WTC11 (cell line): ENCODE data around the gene KLRG1. TPM values are rescaled to one million over a fixed set of nuclear protein-coding genes. Genes with fewer than 3 reads are reported as not detected.

Source experiments
- ATAC-seq: fragments of 200-7000 bp; cut with Tn5 transposase; 2 replicates; pipeline ENCODE4 v1.10.0; 2021; ENCODE audit warnings: mild to moderate bottlenecking, moderate library complexity
- CTCF ChIA-PET: fragments of 300-600 bp; sonication (Branson Sonifier 250); formaldehyde crosslinking; loops from one replicate; lab custom pipeline; 2021; ENCODE audit warnings: antibody characterized with exemption; lab: Charles Lee
- POLR2A ChIA-PET: fragments of 350-600 bp; sonication (Branson Sonifier 250); formaldehyde crosslinking; loops from one replicate; lab custom pipeline; 2021; ENCODE audit warnings: antibody characterized with exemption; lab: Charles Lee
- DNase-seq: peaks from one replicate; pipeline ENCODE4 v3.0.0; 2021; ENCODE audit warnings: low spot score
- H3K27ac Mint-ChIP-seq: 2 replicates; pipeline ENCODE4 v1.8.0; 2021; ENCODE audit warnings: mixed read lengths
- H3K27me3 Mint-ChIP-seq: 2 replicates; pipeline ENCODE4 v1.8.0; 2021; ENCODE audit warnings: low read depth, mild to moderate bottlenecking, moderate library complexity, mixed read lengths
- H3K36me3 Mint-ChIP-seq: 2 replicates; pipeline ENCODE4 v1.8.0; 2021; ENCODE audit warnings: mixed read lengths
- H3K4me1 Mint-ChIP-seq: 2 replicates; pipeline ENCODE4 v1.8.0; 2022; ENCODE audit warnings: mixed read lengths
- H3K4me3 Mint-ChIP-seq: 2 replicates; pipeline ENCODE4 v1.8.0; 2021; ENCODE audit warnings: mild to moderate bottlenecking, moderate library complexity, mixed read lengths
- H3K9me3 Mint-ChIP-seq: 2 replicates; pipeline ENCODE4 v1.8.0; 2021; ENCODE audit warnings: mixed read lengths
- AFF4 ChIP-seq: sonication (generic); formaldehyde crosslinking; IDR thresholded peaks from 2 replicates; pipeline ENCODE4 v1.8.1; 2023; ENCODE audit warnings: mild to moderate bottlenecking, missing genetic modification reagents, borderline replicate concordance
- ATF2 ChIP-seq: sonication (generic); formaldehyde crosslinking; IDR thresholded peaks from 2 replicates; pipeline ENCODE4 v1.8.1; 2022; ENCODE audit warnings: low read depth, missing genetic modification reagents, borderline replicate concordance
- CREM ChIP-seq: sonication (generic); formaldehyde crosslinking; IDR thresholded peaks from 2 replicates; pipeline ENCODE4 v1.8.1; 2022; ENCODE audit warnings: mild to moderate bottlenecking, missing genetic modification reagents, moderate library complexity
- CTCF ChIP-seq: fragments of 200-600 bp; IDR thresholded peaks from 2 replicates; pipeline ENCODE4 v1.8.0; 2022; ENCODE audit warnings: antibody characterized with exemption
- E2F4 ChIP-seq: sonication (generic); formaldehyde crosslinking; IDR thresholded peaks from 2 replicates; pipeline ENCODE4 v1.8.1; 2022; ENCODE audit warnings: low read depth, mild to moderate bottlenecking, moderate library complexity, missing genetic modification reagents, borderline replicate concordance
- IRF2 ChIP-seq: sonication (generic); formaldehyde crosslinking; IDR thresholded peaks from 2 replicates; pipeline ENCODE4 v1.8.0; 2022; ENCODE audit warnings: low read depth, missing genetic modification reagents, borderline replicate concordance
- JUN ChIP-seq: sonication (generic); formaldehyde crosslinking; IDR thresholded peaks from 2 replicates; pipeline ENCODE4 v1.8.0; 2023; ENCODE audit warnings: mild to moderate bottlenecking, missing genetic modification reagents
- KAT7 ChIP-seq: sonication (generic); formaldehyde crosslinking; IDR thresholded peaks from 2 replicates; pipeline ENCODE4 v1.8.1; 2023; ENCODE audit warnings: missing genetic modification reagents, mild to moderate bottlenecking, borderline replicate concordance
- MAX ChIP-seq: sonication (generic); formaldehyde crosslinking; IDR thresholded peaks from 2 replicates; pipeline ENCODE4 v1.8.0; 2022; ENCODE audit warnings: mild to moderate bottlenecking, missing genetic modification reagents
- MXD4 ChIP-seq: fragments of 250-450 bp; sonication (Bioruptor Pico); IDR thresholded peaks from 2 replicates; pipeline ENCODE4 v1.8.0; 2021; ENCODE audit warnings: mild to moderate bottlenecking, moderate library complexity, borderline replicate concordance
- NFE2L1 ChIP-seq: sonication (generic); formaldehyde crosslinking; IDR thresholded peaks from 2 replicates; pipeline ENCODE4 v1.8.1; 2023; ENCODE audit warnings: missing genetic modification reagents
- PRDM15 ChIP-seq: sonication (generic); formaldehyde crosslinking; IDR thresholded peaks from 2 replicates; pipeline ENCODE4 v1.8.0; 2022; ENCODE audit warnings: missing genetic modification reagents
- SMAD3 ChIP-seq: sonication (generic); formaldehyde crosslinking; IDR thresholded peaks from 2 replicates; pipeline ENCODE4 v1.8.0; 2022; ENCODE audit warnings: missing genetic modification reagents, mild to moderate bottlenecking, borderline replicate concordance
- SMAD4 ChIP-seq: sonication (generic); formaldehyde crosslinking; IDR thresholded peaks from 2 replicates; pipeline ENCODE4 v1.8.0; 2022; ENCODE audit warnings: mild to moderate bottlenecking, missing genetic modification reagents
- ZBTB43 ChIP-seq: sonication (generic); formaldehyde crosslinking; IDR thresholded peaks from 2 replicates; pipeline ENCODE4 v1.8.1; 2023; ENCODE audit warnings: mild to moderate bottlenecking, missing genetic modification reagents
- ZNF121 ChIP-seq: sonication (generic); formaldehyde crosslinking; IDR thresholded peaks from 2 replicates; pipeline ENCODE4 v1.8.0; 2023; ENCODE audit warnings: missing genetic modification reagents
- ZNF416 ChIP-seq: fragments of 250-450 bp; sonication (Bioruptor Pico); IDR thresholded peaks from 2 replicates; pipeline ENCODE4 v1.9.0; 2021; ENCODE audit warnings: mild to moderate bottlenecking, inconsistent platforms
- ZNF512 ChIP-seq: sonication (generic); formaldehyde crosslinking; IDR thresholded peaks from 2 replicates; pipeline ENCODE4 v1.8.1; 2022; ENCODE audit warnings: missing genetic modification reagents, borderline replicate concordance
- ZSCAN18 ChIP-seq: fragments of 250-450 bp; sonication (Bioruptor Pico); IDR thresholded peaks from 2 replicates; pipeline ENCODE4 v2.1.2; 2022; ENCODE audit warnings: mild to moderate bottlenecking, moderate library complexity
- total RNA-seq: library from RNA; stranded (reverse); gene quantifications from 3 replicates; pipeline ENCODE4 v1.2.3, GENCODE V29; 2021

The KLRG1 gene
- total RNA-seq, 1 experiment from 2014 or later, result 7.2 TPM

GRCh38 chr12:8958066-8958465 lies 31.3 kb upstream of the KLRG1 start:
- Mint-ChIP-seq H3K9me3 (peaks cover 34% of the 10 kb centered on the region), H3K27me3 (no peaks in the 10 kb centered on the region), H3K4me1 (peaks cover 10% of the 10 kb centered on the region), H3K27ac (no peak overlapping the region), H3K4me3 (no peak overlapping the region), H3K36me3 (peaks cover 58% of the 10 kb centered on the region)
- ChIA-PET POLR2A (no interaction called here), CTCF (interaction anchor here (0.9 kb wide), 1 partner anchor 8 kb away, joined by 3 read pairs; the partner anchor contains the start of gene M6PR)
- no peak for TF ChIP-seq ZNF416
- no peak for TF ChIP-seq ATF2 (CRISPR knock-in tag)
- no peak for TF ChIP-seq CTCF
- TF ChIP-seq IRF2, result no peak
- no peak for TF ChIP-seq ZSCAN18 (CRISPR knock-in tag)
- TF ChIP-seq SMAD4 (CRISPR knock-in tag), result no peak
- TF ChIP-seq SMAD3 (CRISPR knock-in tag), result no peak
- TF ChIP-seq ZBTB43 (CRISPR knock-in tag), result no peak
- TF ChIP-seq PRDM15 (CRISPR knock-in tag), result no peak
- TF ChIP-seq MXD4 (CRISPR knock-in tag), result no peak
- no peak for TF ChIP-seq NFE2L1 (CRISPR knock-in tag)
- no peak for TF ChIP-seq JUN (CRISPR knock-in tag)
- TF ChIP-seq E2F4 (CRISPR knock-in tag), result no peak
- TF ChIP-seq CREM, result no peak
- DNase-seq, result no peak
- no peak for ATAC-seq

- CTCF ChIA-PET, result no interaction called here
- no peak for TF ChIP-seq KAT7 (CRISPR knock-in tag)
- TF ChIP-seq MAX (CRISPR knock-in tag), result no peak
- TF ChIP-seq JUN (CRISPR knock-in tag), result no peak
- TF ChIP-seq AFF4 (CRISPR knock-in tag), result no peak
- TF ChIP-seq ZNF121 (CRISPR knock-in tag), result no peak
- TF ChIP-seq ZNF512, result no peak
Measured at GRCh38 chr12:8960176-8960575, 29.2 kb upstream of the KLRG1 start.

More at GRCh38 chr12:8960176-8960575, 29.2 kb upstream of the KLRG1 start:
- POLR2A ChIA-PET, result no interaction called here
- Mint-ChIP-seq H3K27me3 (peaks cover 3% of the 10 kb centered on the region; the same call in 1 of the 2 replicates), H3K36me3 (peaks cover 50% of the 10 kb centered on the region), H3K27ac (no peak overlapping the region), H3K4me3 (no peak overlapping the region), H3K4me1 (peaks cover 10% of the 10 kb centered on the region), H3K9me3 (peaks cover 32% of the 10 kb centered on the region)
- DNase-seq (no peak), ATAC-seq (no peak)
